Measurements from ENCODE around the gene TBXAS1.

Gene TBXAS1

DNA sequence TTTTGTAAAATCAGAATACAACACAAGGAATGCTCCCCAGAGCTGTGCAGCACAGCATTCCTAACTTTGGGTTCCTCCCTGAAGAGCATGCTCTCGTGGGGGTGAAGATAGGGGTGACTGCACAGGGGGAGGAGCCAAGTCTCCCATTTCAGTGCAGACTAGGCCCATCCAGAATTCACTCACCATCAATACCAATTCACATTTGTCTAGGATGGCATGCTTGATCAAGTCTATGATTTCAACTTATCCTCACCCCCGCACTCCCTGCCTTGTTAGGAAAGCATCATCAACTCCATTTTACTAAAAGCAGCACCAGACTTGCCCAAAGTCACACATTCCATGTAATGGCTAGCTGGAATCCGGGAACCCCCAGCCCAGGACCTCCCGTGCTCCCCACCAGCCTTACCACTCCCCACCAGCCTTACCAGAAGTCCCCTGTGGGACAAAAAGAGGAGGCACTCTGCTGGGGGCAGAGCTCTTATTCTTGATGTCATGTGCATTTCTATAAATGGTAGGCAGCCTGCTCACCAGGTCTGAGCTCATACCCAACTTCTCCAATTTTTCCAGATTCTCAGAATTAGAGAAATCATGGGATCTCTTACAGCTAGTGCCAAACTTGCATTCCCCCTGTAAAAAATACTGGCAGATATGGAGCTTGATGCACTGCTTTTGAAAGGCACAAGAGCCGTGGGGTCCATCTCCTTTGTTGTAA, 227.5 kb downstream of the TBXAS1 start:
- DNase-seq, result no peak

DNA sequence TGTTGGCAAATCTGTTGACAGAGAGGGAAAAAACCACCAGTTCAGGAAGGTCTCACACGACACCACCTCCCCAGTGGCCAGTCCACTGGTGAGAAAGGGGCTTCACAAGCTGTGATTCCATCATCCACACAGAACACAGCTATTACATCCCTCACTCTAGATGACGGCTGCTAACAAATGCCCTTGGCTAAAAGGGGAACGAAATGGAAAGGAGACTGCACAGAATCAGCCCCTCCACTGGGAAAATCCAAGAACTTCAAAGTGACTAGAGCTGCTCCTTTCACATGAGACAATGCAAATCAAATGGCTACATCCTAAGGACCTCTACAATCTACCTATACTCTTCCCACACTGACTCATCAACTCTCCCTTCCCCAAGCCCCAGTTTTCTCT, 228.1 kb downstream of the TBXAS1 start:
- DNase-seq, result no peak

DNA sequence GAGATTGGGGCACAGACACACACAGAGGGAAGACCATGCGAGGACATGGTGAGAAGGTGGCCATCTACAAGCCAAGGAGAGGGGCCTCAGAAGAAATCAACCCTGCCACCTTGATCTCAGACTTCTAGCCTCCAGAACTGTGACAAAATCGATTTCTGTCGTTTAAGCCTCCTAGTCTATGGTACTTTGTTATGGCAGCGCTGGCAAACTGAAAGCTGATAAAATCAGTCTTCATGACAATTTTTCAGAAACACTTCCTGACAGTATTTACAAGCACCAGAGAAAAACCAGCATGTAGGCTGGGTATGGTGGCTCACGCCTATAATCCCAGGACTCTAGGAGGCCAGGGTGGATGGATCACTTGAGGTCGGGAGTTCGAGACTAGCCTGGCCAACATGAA, 229.5 kb downstream of the TBXAS1 start:
- DNase-seq, result no peak

GRCh38 chr7:140059273-140060242, 230.5 kb downstream of the TBXAS1 start:
- no peak for DNase-seq

- no peak for DNase-seq
These were observed 231.2 kb downstream of the TBXAS1 start for GRCh38 chr7:140060243-140060630.

DNA sequence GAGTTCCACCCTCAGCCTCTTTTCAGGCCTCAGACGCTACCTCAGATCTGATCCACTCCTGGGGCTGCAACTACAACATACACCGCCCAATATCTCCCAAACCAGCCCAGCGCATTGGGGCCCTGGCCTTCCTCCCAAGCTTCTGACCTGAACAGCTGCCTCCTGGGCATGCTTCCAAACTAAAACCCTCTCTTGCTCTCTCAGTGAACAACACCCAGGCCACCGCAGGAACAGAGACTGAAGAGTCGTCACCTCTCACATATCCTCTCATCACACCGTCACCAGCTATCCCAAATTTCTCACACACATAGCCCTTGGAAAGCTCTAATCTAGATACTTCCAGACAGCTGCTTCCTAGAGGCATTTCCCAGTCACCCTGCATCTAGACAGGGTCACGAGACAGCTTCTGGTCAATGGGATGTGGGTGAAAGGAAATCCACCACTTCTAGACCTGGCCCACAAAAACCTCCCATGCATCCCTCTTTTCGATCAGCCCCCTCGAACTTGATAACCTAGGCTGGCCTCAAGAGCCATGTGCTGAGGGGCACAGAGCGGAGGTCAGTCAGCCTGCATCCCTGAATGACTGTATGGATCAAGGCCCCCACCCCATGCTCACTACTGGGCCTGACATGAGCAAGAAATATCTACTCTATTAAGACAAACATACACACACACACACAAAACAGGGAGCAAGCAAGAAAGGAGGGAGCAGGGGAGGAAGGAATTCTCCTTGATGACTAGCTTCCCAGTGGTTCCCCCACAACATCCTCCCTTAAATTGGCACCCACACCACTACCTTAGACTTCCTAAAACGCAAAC, 231.9 kb downstream of the TBXAS1 start:
- no peak for DNase-seq

- DNase-seq, result no peak
These were observed 232.5 kb downstream of the TBXAS1 start for GRCh38 chr7:140061607-140061930.

- no peak for DNase-seq
These were observed 233.1 kb downstream of the TBXAS1 start for GRCh38 chr7:140062118-140062527.

GRCh38 chr7:140062528-140063299, 233.7 kb downstream of the TBXAS1 start, which contains the start of gene PARP12:
Gene PARP12, minus strand, starts transcription at chr7:140062951. Its CDS starts 104 bp downstream, at chr7:140062847.
- DNase-seq, result no peak

GRCh38 chr7:140067052-140067451, 238.0 kb downstream of the TBXAS1 start:
- no peak for DNase-seq

GRCh38 chr7:140068033-140068432, 239.0 kb downstream of the TBXAS1 start:
- no peak for DNase-seq

DNA sequence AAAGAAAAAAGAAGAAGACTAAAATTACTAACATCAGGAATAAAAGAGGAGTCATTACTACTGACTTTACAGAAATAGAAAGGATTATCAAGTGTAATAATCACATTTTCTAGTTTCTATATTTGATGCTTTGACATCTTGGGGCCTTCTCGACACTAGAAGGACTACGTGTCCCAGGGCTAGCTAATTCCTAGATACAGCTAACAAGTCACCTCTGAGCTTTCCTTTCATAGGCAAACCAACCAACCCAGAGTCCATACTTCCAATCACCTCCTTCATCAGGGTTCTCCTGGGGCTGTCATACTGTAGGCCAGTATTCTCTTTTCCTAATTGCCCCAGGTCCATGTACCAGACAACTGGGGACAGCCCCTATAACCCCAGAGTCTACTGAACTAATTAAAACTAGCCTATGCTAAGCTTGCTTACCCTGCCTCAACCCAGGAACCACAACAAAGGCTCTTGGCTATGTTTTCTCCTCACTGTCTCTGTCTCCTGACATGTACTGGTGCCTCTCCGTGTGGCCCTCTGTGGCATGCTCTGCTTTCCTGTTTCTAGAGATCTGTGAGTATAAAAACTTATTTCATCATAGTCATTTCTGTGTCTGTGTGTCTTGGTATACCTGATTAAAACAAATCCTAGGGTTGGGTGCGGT, 240.4 kb downstream of the TBXAS1 start:
- DNase-seq, result no peak

Measured in NCI-H2081 treated with DMSO at 0.1 percent for 48 hours (cell line).